ENCODE data around the gene FAM227B.
A peak's percentile ranks its signal among the peaks of the same experiment; 100 is the strongest.
"Not testable (repeated sequence)": the region's sequence is repeated elsewhere in the genome, so short reads cannot be mapped to it uniquely, and the experiment has no call there.

Gene FAM227B

GRCh38 chr15:49625460-49626036 lies 4.9 kb upstream of the FAM227B start:
- Mint-ChIP-seq H3K27ac (no peak overlapping the region), H3K4me3 (no peak overlapping the region), H3K27me3 (no peaks in the 10 kb centered on the region), H3K9me3 (peaks cover 3% of the 10 kb centered on the region), H3K4me1 (peaks cover 23% of the 10 kb centered on the region), H3K36me3 (peaks cover 31% of the 10 kb centered on the region)
- no peak for ATAC-seq

DNA sequence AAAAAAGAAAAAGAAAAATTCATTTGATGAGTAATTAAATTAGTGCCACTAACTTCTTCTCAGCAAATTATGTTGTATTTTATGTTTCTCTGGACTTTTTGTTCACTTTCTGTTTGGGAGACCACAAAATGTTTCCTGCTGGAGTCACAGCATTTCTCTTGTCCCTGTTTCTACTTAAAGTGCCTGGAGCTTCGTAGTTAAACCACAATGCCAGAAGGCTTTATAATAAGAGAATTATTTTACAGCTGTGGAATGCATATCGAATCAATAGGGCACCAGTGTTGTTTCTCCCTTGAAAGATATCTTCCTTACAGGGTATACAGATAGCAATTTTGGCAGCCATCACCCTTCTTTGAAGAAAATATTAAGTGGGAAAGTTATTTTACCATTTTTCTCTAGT lies 3.4 kb upstream of the FAM227B start:
- Mint-ChIP-seq H3K36me3 (peaks cover 23% of the 10 kb centered on the region), H3K27me3 (no peaks in the 10 kb centered on the region), H3K4me3 (no peak overlapping the region), H3K4me1 (peaks cover 29% of the 10 kb centered on the region), H3K27ac (no peak overlapping the region), H3K9me3 (peaks cover 3% of the 10 kb centered on the region)
- ATAC-seq = no peak

DNA sequence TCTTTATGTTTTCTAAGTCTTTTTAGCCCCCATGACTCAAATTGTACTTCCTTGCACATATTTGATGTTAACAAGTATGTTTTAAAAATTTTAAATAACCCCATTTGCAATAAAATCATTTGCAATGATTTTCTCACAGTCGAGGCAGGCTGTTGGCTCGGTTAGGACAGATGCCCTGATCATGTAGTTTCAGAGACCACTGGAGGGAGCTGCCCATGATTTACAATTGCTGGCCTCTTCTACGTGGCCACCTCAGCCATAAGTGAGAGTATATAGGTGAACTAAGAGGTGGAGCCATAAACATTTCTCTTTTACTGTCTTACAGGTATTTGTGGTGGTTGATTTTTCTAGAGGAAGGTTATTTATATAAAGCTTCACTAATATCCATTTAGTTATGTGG lies 1.9 kb upstream of the FAM227B start:
- H3K27ac Mint-ChIP-seq = no peak overlapping the region
- H3K4me3 Mint-ChIP-seq = no peak overlapping the region
- peaks cover 3% of the 10 kb centered on the region for H3K9me3 Mint-ChIP-seq
- ATAC-seq = no peak
- no peaks in the 10 kb centered on the region for H3K27me3 Mint-ChIP-seq
- H3K4me1 Mint-ChIP-seq = peaks cover 29% of the 10 kb centered on the region
- peaks cover 18% of the 10 kb centered on the region for H3K36me3 Mint-ChIP-seq

GRCh38 chr15:49621887-49622286 lies 1.3 kb upstream of the FAM227B start:
- Mint-ChIP-seq H3K9me3 (peaks cover 3% of the 10 kb centered on the region), H3K27ac (peak overlapping the region; percentile 82), H3K36me3 (peaks cover 18% of the 10 kb centered on the region), H3K27me3 (no peaks in the 10 kb centered on the region), H3K4me3 (peak overlapping the region; percentile 83), H3K4me1 (peaks cover 29% of the 10 kb centered on the region)
- ATAC-seq = no peak

- no peak for ATAC-seq
Measured at GRCh38 chr15:49621401-49621811, 788 bp upstream of the FAM227B start.

DNA sequence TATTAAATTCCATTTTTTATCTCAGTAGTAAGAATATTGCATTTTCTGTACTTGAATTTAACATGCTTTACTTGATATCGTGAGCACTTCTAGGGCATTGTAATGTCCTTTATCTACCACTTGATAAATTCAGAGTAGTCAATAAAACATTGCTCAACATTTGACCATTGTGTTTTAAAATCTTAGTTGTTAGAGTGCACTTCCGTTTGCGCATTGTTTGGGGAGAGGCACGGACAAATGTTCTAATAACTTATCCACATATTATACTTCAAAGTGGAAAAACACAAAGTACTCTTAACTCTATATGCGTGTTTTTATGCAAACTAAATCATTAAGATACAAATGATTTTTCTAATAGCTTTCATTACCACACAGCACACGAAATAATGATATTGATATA lies 419 bp downstream of the FAM227B start:
- peak overlapping the region; percentile 83 for H3K4me3 Mint-ChIP-seq
- H3K27ac Mint-ChIP-seq = peak overlapping the region; percentile 82
- ATAC-seq = no peak
- peaks cover 16% of the 10 kb centered on the region for H3K36me3 Mint-ChIP-seq
- H3K27me3 Mint-ChIP-seq = no peaks in the 10 kb centered on the region
- peaks cover 29% of the 10 kb centered on the region for H3K4me1 Mint-ChIP-seq
- peaks cover 4% of the 10 kb centered on the region for H3K9me3 Mint-ChIP-seq

More at GRCh38 chr15:49621401-49621811, 788 bp upstream of the FAM227B start:
- H3K36me3 Mint-ChIP-seq = peaks cover 18% of the 10 kb centered on the region
- peak overlapping the region; percentile 83 for H3K4me3 Mint-ChIP-seq
- H3K4me1 Mint-ChIP-seq = peaks cover 29% of the 10 kb centered on the region
- peak overlapping the region; percentile 82 for H3K27ac Mint-ChIP-seq
- H3K27me3 Mint-ChIP-seq = no peaks in the 10 kb centered on the region
- H3K9me3 Mint-ChIP-seq = peaks cover 3% of the 10 kb centered on the region

DNA sequence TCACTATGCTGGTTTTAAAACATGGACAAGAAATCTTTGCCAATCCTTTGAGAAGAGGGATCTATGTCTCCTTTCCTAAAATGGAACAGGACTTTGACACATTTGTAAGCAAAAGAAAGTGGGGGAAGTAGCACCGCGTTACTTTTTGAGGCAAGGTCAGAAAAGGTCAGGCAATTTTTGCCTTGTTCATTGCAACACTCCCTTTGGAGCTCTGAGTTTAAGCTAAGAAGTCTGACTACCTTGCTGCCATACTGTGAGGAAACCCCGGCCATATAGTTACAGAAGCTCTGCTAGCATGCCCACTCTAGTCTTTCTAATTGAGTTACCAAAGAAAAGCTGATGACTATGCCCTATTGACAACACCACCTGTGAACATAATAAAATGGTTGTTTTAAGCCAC lies 1.4 kb downstream of the FAM227B start:
- H3K27ac Mint-ChIP-seq = no peak overlapping the region
- no peak overlapping the region for H3K4me3 Mint-ChIP-seq
- peaks cover 20% of the 10 kb centered on the region for H3K36me3 Mint-ChIP-seq
- no peaks in the 10 kb centered on the region for H3K27me3 Mint-ChIP-seq
- peaks cover 29% of the 10 kb centered on the region for H3K4me1 Mint-ChIP-seq
- peaks cover 12% of the 10 kb centered on the region for H3K9me3 Mint-ChIP-seq
- ATAC-seq = no peak

- not testable (repeated sequence) for H3K4me3 Mint-ChIP-seq, H3K27me3 Mint-ChIP-seq, H3K27ac Mint-ChIP-seq, H3K4me1 Mint-ChIP-seq, ATAC-seq
- Mint-ChIP-seq H3K9me3 (peaks cover 12% of the 10 kb centered on the region), H3K36me3 (peaks cover 56% of the 10 kb centered on the region)
Measured at GRCh38 chr15:49612240-49612639, 8.4 kb downstream of the FAM227B start.

GRCh38 chr15:49610157-49610918 lies 10.3 kb downstream of the FAM227B start:
- no peak for ATAC-seq
- Mint-ChIP-seq H3K27ac (no peak overlapping the region), H3K27me3 (no peaks in the 10 kb centered on the region), H3K4me1 (no peaks in the 10 kb centered on the region), H3K9me3 (peaks cover 12% of the 10 kb centered on the region), H3K4me3 (no peak overlapping the region), H3K36me3 (peaks cover 71% of the 10 kb centered on the region)

GRCh38 chr15:49606594-49606993 lies 14.0 kb downstream of the FAM227B start:
- no peak for ATAC-seq
- Mint-ChIP-seq H3K27ac (no peak overlapping the region), H3K27me3 (no peaks in the 10 kb centered on the region), H3K36me3 (peaks cover 62% of the 10 kb centered on the region), H3K4me1 (no peaks in the 10 kb centered on the region), H3K4me3 (no peak overlapping the region), H3K9me3 (peaks cover 15% of the 10 kb centered on the region)

GRCh38 chr15:49605588-49605987 lies 15.0 kb downstream of the FAM227B start:
- Mint-ChIP-seq H3K4me3 (no peak overlapping the region), H3K27ac (no peak overlapping the region), H3K4me1 (no peaks in the 10 kb centered on the region), H3K9me3 (peaks cover 20% of the 10 kb centered on the region), H3K27me3 (no peaks in the 10 kb centered on the region), H3K36me3 (peaks cover 65% of the 10 kb centered on the region)
- ATAC-seq = no peak

- H3K36me3 Mint-ChIP-seq = peaks cover 67% of the 10 kb centered on the region
- no peak for ATAC-seq
- H3K9me3 Mint-ChIP-seq = peaks cover 20% of the 10 kb centered on the region
- H3K4me1 Mint-ChIP-seq = no peaks in the 10 kb centered on the region
- H3K27ac Mint-ChIP-seq = no peak overlapping the region
- H3K4me3 Mint-ChIP-seq = no peak overlapping the region
- no peaks in the 10 kb centered on the region for H3K27me3 Mint-ChIP-seq
Measured at GRCh38 chr15:49604625-49605409, 15.8 kb downstream of the FAM227B start.

DNA sequence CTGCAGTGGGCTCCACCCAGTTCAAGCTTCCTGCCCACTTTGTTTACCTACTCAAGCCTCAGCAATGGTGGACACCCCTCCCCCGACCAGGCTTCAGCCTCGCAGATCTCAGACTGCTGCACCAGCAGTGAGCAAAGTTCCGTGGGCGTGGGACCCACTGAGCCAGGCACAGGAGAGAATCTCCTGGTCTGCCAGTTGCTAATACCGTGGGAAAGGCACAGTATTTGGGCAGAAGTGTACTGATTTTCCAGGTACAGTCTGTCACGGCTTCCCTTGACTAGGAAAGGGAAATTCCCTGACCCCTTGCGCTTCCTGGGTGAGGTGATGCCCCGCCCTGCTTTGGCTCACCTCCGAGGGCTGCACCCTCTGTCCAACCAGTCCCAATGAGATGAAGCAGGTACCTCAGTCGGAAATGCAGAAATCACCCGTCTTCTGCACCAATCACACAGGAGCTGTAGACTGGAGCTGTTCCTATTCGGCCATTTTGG lies 27.7 kb downstream of the FAM227B start:
- not testable (repeated sequence) for ATAC-seq, H3K27me3 Mint-ChIP-seq, H3K4me1 Mint-ChIP-seq, H3K27ac Mint-ChIP-seq, H3K4me3 Mint-ChIP-seq
- H3K9me3 Mint-ChIP-seq = peaks cover 19% of the 10 kb centered on the region
- H3K36me3 Mint-ChIP-seq = peaks cover 26% of the 10 kb centered on the region

DNA sequence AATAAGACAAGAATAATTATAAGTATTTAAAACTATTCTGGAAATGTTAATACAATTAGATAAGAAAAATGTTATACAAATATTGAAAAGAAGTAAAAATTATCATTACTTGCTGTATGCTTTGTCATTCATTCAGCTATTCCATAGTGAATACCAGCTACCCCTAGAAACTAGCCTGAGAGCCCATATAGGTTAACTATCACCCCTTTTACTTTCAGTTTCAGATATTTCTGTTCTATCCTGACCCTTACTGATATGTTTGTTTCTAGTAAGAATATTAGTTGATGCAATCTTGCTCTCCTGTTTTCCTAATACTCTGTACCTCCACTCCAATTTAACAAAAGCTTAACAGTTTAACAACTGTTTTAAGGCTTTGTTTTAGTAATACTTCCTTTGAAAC lies 31.6 kb downstream of the FAM227B start:
- ATAC-seq = no peak
- peaks cover 23% of the 10 kb centered on the region for H3K36me3 Mint-ChIP-seq
- H3K4me3 Mint-ChIP-seq = no peak overlapping the region
- no peaks in the 10 kb centered on the region for H3K27me3 Mint-ChIP-seq
- H3K27ac Mint-ChIP-seq = no peak overlapping the region
- H3K9me3 Mint-ChIP-seq = peaks cover 8% of the 10 kb centered on the region
- no peaks in the 10 kb centered on the region for H3K4me1 Mint-ChIP-seq

DNA sequence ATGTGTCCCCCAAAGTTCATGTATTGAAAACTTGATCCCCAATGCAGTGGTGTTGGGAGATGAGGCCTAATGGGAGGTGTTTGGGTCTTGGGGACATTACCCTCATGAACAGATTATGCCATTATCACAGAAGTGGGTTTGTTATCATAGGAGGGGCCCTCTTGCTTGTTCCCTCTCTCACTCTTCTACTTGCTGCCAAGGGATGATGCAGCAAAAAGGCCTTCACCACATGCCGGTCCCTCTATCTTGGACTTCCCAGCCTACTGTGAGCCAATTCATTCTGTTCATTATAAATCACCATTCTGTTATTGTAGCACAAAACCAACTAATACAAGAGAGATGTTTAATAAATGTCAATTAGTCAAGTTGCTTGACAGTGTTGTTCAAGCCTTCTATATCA lies 47.2 kb downstream of the FAM227B start:
- no peak for ATAC-seq
- Mint-ChIP-seq H3K4me1 (no peaks in the 10 kb centered on the region), H3K27ac (no peak overlapping the region), H3K27me3 (no peaks in the 10 kb centered on the region), H3K9me3 (peaks cover 21% of the 10 kb centered on the region), H3K4me3 (no peak overlapping the region), H3K36me3 (peaks cover 39% of the 10 kb centered on the region)

Measured in stimulated activated memory B cell treated with anti-CD40 and anti-IgM and Interleukin-4, amounts not matched to agents 10 μg/mL and 1 μg/mL and 100 μg/mL, for 72 hours (primary cell).